Ramos (cell line): ENCODE data around the gene TCF25.
"Not testable (repeated sequence)": the region's sequence is repeated elsewhere in the genome, so short reads cannot be mapped to it uniquely, and the experiment has no call there.

ENCODE experiments used
- in situ Hi-C: fragments of 300-500 bp; cut with MboI; formaldehyde crosslinking; loops from one replicate; pipeline ENCODE4 v1.14.3; 2022; ENCODE audit warnings: low sequenced_read_pairs; ENCODE audit not compliant: unreplicated experiment

Gene TCF25

DNA sequence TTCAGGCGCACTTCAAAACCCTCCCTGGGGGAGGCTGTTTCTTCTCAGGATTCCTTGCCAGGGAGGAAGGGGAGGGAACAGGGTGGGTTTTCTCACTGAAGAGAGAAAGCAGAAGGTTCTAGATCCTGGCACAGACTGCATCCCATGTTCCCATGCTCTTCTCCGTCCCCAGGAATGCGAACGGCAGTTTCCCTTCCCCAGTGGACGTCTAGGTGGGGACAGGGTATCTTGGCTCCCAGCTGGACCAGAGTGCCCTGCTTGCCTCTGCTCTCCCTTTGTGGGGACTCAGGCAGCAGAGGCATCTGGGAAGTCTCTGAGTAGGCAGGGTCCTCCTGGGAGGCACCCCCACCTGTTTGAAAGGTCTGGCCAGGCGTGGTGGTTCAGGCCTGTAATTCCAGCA, 3.0 kb upstream of the TCF25 start:
- in situ Hi-C loops, result no loop called here

DNA sequence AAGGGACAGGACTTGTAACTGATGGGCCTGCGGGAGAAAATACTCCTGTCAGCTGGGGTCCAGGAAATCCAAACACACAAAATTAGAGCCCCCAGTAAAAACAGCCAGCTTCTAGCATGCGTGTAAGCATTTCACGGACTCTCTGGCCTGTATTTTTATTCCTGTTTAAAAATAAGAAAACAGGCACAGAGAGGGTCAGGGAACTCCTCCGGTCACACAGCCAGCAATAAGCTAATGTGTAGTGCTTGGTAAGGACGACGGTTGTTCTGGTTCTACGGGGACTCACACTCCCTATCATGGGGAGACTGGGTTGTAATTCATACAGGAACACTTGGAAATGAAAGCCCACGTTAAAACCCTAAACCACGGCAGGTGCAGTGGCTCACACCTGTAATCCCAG, 1.5 kb upstream of the TCF25 start:
- in situ Hi-C loops, result no loop called here

DNA sequence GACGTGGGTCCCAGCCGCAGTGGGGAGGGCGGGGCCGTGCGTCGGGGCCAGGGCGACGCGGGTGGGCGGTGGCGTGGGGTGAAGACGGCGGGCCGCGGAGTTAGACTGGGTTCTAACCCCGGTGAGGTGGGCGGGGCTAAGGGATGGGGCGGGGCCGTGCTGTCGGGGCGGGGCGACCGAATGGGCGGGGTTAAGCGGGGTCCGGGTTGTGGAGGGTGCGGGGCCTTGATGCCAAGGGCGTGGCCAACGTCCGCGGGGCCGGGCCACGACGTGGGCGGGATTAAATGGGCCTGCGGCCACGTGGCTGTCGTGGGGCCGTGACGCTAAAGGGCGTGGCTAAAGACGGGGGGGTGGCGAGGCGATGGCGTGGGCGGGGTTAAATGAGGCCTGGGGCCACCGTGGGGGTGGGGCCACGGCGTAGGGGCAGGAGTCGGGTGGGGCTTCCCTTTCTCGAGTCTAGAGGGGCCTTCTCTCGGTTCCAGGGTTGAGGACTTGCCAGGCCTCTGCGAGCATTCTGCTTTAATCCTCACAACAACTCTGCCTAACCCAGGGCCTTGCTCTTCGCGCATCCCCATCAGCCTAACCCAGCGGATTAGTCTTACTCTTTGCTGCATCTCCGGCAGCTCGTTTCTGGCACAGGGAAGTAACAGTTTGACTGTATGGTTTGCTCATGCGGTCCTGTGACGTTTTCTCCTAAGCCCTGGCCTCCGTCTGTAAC, 739 bp downstream of the TCF25 start:
- in situ Hi-C loops, result no loop called here

DNA sequence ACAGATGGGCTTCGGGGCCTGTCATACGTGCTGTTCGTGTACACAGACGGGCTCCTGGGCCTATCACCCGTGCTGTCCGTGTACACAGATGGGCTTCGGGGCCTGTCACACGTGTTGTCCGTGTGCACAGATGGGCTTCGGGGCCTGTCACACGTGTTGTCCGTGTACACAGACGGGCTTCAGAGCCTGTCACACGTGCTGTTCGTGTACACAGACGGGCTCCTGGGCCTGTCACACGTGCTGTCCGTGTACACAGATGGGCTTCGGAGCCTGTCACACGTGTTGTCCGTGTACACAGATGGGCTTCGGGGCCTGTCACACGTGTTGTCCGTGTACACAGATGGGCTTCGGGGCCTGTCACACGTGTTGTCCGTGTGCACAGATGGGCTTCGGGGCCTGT, 5.7 kb downstream of the TCF25 start:
- in situ Hi-C loops, result not testable (repeated sequence)

DNA sequence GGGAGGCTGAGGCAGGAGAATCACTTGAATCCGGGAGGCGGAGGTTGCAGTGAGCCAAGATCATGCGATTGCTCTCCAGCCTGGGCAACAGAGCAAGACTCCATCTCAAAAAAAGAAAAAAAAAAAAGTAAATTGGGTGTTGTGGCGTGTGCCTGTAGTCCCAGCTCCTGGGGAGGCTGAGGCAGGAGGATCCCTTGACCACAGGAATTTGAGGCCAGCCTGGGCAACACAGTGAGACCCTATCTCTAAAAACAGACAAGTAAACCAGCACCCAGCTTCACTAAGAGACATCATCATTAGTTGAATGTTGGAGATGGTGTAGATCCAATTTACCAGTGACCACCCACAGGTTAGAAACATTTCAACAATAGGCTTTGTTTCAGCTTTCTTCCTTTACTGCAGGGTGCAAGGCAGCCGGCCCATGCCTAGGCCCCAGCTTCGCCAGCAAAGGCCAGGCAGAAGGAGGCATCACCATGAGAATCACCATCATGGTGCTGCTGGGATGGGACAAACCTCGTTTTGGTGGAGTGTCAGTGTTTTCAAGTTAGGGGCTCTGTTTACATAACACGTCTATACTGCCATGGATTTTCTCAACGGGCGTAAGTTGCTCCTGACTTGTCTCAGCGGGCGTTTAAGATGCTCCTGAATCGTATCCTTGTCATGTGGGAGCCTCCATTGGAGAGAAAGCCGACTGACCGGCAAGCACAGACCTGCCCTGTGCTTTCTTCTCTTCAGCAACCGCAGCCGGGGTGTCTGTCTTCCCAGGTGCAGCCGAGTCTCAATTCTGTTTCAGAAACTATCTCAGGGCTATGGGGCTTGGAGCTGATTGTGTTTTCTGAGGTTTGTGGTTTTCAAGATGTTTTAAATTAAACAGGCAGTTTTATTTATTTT, 7.3 kb downstream of the TCF25 start:
- in situ Hi-C loops, result no loop called here

DNA sequence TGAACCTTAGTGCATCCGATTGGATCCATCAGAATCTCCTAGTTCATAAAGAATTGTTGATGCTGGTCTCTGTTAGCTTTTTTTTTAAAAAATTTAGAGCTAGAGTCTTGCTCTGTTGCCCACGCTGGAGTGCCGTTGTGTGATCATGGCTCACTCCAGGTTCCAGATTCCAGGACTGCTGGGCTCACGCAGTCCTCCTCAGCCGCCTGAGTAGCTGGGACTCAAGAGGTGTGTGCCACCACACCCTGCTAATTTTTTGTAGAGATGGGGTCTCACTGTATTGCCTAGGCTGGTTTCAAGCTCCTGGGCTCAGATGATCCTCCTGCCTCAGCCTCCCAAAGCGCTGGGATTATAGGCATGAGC, 8.0 kb downstream of the TCF25 start:
- in situ Hi-C loops, result no loop called here

DNA sequence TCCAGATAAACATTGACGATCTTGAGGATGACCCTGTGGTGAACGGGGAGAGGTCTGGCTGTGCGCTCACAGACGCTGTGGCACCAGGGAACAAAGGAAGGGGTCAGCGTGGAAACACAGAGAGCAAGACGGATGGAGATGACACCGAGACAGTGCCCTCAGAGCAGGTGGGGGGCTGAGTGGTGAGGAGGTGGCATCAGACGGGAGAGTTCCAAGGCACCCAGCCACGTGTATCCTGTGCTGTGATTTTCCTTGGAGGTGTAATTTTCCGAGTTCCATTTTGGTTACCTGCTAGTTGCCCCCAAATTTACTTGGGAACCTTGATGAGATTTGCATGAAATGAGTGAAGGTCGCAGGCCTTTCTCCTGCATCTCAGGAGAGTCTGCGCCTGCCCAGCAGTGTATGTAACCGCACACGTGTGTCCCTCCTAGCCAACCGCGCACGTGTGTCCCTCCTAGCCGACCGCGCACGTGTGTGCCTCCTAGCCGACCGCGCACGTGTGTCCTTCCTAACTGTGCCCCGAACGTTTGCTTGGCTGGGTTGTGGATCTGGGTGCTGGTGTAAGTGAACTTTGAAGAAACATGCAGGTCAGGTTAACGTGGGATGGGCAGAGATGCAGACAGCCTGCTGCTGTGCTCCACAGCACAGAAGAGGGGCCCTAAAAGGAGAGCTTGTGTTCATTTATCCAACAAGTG, 10.1 kb downstream of the TCF25 start:
- in situ Hi-C loops, result no loop called here

DNA sequence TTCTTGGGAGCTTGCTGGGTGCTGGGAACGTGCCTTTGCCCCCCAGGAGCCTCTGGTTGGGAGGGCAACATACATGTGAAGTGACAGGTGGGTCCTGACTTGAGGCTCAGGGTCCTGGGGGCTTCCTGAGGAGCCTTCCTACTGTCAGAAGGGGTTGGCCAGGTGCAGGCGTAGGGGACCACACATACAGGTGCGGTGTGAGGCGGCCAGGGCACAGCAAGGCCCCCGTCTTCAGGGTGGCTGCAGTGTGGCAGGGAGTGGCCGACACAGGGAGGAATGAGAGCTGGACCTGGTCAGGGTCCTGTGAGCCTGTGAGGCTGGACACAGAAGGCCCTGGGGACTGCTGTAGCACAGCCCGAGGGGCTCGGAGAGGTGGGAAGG, 10.6 kb downstream of the TCF25 start:
- in situ Hi-C loops, result no loop called here

DNA sequence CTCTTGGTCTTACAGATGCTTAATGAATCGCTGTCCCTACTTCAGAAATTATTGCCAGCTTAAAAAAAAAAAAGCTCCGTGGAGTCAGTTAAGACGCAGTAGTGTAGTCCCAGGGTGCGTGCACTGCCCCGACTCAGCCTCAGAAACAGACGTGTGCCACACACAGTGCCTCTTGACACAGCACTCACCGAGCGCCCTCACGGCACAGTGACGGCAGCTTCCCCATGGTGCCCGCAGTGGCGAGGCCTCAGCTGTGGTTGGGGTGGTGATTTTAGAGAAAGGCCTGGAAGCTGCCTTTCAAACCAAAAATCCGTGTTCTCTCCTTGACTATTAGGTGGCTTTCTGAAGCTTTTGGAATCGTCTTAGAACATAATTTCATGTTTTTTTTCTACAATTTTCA, 13.9 kb downstream of the TCF25 start:
- in situ Hi-C loops, result no loop called here

DNA sequence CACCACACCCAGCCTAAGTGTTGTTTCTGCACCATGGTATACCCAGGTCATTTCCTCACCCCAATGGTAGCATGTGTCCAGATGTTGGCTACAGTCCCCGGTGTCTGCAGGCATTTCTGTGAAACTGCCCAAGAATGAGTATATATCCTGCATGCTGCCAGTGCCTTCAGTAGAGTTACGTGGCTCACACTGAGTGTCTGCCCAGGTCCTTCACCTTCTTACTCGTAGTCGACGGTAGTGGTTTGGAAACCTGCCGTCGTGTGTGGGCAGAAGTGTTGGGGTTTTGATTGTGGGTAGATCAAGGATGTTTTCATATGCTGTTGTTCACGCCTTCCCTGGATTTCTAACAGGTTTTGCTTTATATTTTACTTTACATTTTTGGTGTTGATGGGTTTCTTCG, 16.8 kb downstream of the TCF25 start:
- in situ Hi-C loops, result no loop called here

DNA sequence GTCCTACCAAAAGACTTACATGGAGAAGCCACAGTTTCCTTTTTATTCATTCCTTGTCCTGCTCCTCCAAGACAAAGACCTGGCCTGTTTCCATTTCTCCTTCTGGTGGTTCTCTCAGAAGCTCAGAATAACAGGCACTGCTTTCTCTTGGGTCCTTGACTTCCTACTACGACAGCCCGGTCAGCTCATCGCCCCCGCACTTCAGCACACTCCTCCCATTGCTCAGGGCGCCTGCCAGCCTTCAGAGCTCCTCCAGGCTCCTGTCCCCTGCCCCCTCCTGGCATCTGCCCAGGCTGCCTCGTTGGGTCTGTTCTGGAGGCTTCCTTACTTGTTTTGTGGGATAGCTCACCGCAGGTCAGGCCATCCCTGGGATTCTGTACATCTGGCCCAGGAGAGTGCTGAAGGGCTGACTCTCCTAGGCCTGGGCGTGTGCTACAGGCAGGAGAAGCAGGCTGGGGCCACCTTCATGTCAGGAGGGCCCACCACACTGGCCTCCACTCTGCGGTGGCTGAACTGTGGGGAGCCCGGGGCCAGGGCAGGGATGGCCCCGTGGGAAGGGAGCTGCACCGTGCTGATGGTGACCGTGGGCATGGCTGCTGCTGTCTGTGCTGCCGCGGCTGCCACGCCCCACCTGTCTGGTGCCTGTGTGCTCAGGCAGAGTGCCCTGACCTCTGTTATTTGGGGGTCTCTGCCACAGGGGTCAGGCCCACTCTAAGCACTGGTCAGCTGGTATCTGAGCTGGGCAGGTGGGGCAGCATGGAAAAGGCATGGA, 17.7 kb downstream of the TCF25 start:
- in situ Hi-C loops, result no loop called here

DNA sequence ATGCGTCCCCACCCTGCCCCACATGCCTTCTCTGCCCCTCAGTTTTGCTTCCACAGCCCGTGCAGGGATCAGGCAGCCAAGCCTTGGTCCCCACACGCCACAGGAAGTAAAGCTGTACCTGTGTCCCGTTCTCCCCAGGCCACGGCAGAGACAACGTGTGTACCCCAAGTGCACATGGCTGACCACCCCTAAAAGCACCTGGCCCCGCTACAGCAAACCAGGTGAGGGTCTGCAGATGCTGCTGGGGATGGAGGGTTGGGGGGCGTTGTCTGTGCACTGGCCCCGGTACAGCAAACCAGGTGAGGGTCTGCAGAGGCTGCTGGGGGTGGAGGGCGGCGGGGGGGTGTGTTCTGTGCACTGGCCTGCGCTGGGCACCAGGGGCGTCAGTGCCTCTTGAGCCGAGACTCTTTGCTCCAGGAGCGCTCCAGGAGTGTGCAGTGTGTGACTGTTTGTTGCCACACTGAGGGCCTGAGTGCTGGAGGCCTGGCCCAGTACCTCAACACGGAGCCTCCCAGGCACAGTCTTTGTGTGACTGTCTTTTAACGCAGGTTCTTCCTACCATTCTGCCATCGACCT, 18.8 kb downstream of the TCF25 start:
- in situ Hi-C loops, result no loop called here

DNA sequence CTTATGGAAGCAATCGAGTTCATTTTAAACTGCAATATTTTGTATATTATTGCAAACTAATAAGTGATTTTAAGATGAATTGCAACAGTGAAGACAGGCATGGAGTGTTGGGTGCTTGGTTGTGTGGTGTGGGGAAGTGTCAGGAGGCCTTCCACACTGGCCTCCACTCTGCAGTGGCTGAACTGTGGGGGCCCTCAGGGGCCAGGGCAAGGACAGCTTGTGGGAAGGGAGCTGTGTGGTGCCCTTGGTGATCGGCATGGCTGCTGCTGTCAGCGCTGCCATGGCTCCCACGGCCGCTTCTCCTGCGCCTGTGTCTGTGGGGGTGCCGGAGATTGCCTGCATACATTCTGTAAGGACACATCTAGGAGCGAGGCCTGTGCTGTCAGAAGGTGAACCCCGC, 19.2 kb downstream of the TCF25 start:
- in situ Hi-C loops, result no loop called here

DNA sequence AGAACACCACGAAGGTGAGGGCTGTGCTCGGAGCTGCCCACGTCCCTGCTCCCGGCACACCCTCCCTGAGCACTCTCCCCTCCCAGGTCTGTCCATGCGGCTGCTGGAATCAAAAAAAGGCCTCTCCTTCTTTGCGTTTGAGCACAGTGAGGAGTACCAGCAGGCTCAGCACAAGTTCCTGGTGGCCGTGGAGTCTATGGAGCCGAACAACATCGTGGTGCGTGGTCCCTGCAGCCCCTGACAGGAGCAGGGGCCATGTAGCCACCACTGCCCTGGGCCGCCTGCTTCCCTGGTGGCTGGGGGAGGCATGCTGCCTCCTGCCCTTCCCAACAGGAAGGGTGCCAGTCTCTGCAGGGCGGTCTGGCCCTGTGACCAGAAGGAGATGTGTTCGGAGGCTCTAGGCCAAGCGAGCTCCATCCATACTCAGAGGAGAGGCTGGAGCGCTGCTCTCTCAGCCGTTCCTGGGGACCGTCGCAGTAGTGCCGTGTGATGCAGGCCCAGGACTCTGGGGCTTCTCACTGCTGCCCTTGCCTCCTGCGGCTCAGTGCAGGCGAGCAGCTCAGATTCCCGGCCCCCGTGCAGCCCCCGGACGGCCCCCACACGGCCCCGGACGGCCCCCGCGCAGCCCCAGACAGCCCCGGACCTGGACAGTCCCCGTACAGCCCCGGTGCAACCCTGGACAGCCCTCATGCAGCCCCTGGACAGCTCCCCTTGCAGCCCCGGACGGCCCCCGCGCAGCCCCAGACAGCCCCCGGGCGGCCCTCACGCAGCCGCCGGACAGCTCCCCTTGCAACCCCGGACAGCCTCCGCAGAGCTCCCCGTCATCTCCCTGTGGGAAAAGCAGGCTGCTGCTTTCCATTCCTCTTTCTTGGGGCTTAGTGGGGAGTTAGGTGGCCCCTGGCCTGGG, 20.5 kb downstream of the TCF25 start:
- in situ Hi-C loops, result no loop called here

DNA sequence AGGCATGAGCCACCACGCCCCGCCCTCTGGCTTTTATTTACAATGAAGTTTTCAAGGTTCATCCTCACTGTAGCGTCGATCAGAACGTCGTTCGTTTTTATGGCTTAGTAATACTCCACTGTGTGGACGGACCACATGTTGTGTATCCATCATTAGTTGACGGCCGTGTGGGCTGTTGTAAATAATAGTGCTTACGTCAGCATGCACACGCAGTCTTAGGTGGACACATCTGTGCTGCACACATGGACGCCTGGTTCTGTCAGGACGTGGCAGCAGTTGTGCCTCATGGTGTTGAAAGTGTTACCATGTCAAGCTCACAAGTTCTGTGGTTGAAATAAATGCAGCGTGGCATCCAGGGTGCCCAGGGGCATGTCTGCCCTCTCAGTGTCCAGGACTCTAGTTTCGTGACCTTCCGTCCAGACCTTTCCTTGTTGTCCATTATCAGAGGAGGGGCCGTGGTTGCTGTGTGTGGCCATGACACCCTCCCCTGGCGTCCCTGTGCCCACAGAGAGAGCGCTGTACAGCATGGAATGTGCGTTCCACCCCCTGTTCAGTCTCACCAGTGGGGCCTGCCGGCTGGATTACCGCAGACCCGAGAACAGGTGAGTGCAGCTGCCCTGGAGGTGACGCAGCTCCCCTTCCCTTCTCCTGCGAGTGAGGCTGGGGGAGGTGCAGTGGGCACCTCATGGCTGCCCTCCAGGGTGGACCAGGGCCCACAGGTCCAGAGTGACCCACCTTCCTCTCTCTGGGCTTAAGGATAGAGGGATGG, 22.3 kb downstream of the TCF25 start:
- in situ Hi-C loops, result no loop called here

DNA sequence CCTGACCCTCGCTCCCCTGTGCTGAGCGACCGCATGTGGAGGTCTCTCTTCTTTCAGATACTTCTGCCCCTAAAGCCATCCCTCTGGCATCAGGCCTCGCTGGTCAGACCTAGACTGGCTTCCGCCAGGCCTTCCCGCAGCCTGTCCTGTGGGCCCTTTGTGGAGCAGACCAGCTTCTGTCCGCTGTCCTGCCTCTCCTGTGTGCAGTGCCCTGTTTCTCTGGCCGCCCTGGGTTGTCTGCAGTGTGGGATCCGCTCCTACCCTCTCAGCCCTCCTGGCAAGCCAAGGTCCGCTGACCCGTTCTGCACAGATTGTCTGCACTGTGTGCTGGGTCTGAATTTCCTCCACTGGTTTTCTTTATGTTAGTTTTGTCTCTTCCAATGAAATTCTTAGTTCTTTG, 23.8 kb downstream of the TCF25 start:
- in situ Hi-C loops, result no loop called here

DNA sequence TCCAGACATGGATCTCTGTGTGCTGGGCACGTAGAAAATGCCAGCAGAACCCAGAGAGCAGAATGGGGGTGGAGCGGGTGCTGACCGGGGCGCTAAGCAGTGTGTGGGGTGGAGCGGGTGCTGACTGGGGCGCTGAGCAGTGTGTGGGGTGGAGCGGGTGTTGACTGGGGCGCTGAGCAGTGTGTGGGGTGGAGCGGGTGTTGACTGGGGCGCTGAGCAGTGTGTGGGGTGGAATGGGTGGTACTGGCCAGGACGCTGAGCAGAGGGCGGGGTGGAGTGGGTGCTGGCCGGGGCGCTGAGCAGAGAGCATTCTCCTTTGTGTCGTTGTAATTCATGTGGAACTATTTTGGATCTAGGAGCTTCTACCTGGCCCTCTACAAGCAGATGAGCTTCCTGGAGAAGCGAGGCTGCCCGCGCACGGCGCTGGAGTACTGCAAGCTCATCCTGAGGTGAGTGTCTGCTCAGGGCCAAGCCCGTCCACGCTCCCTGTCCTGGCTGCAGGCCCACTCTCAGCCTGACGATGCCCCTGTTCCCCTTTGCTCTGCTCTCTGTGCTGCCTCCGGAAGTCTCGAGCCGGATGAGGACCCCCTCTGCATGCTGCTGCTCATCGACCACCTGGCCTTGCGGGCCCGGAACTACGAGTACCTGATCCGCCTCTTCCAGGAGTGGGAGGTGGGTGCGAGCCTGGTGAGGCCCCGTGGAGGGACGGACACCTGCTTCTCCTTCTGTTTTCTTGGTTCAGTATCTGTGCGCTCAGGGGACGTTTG, 25.0 kb downstream of the TCF25 start:
- in situ Hi-C loops, result no loop called here
